ENCODE results near the gene MOAP1.

MOAP1 gene

DNA sequence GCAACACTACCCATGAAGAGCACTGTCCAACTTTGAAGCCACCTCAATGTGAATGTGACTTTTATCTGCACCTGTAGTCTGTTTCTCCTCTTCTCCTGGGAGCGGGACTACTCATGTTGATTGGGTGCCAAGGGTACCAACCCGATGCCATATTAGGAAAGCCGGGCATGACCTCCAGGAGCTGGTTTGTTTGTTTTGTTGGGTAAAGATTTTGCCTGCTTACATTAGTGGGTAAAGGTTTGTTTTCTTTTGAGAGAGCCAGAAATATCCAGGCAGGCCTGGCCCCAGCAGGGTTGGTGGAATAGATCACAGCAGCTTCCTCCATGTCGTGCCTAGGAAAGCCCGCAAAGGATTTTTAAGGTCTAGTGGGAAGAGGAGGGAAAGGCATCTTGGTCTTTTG, 49.3 kb downstream of the MOAP1 start:
- H3K4me3 ChIP-seq (ENCODE audit: low read depth, low read length), result no peak overlapping the region
- TF ChIP-seq CTCF (IDR thresholded peaks at IDR 0.05; ENCODE audit: borderline replicate concordance, insufficient read depth, low read depth, low read length), result no peak

DNA sequence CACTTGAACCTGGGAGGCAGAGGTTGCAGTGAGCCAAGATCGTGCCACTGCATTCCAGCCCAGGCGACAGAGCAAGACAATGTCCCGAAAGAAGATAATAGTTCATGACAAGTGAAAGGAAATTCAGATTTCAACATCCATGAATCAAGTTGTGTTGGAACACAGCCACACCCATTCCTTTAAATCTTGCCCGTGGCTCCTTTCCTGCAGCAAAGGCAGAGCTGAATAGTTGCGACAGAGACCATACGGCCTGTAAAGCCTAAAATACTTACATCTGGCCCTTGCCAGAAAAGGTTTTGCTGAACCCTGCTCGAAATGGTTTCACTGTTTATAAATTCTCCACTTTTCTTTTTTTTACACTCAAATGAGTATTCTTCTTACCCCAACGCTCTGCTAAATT, 51.2 kb downstream of the MOAP1 start:
- H3K4me3 ChIP-seq (ENCODE audit: low read depth, low read length), result no peak overlapping the region
- no peak for TF ChIP-seq CTCF (IDR thresholded peaks at IDR 0.05; ENCODE audit: borderline replicate concordance, insufficient read depth, low read depth, low read length)

GRCh38 chr14:93132472-93133065, 52.1 kb downstream of the MOAP1 start:
- peak; percentile 37; the same call in 1 of the 2 replicates for TF ChIP-seq CTCF (IDR thresholded peaks at IDR 0.05; ENCODE audit: borderline replicate concordance, insufficient read depth, low read depth, low read length)
- no peak overlapping the region for H3K4me3 ChIP-seq (ENCODE audit: low read depth, low read length)

All from GM12875 (cell line).